Measurements from ENCODE around the gene VWCE.
"Not testable (repeated sequence)": the region's sequence is repeated elsewhere in the genome, so short reads cannot be mapped to it uniquely, and the experiment has no call there.

The VWCE gene

GRCh38 chr11:61245284-61245964, 49.7 kb downstream of the VWCE start:
- H3F3A ChIP-seq (ENCODE audit: insufficient read depth, low read length); H3K27me3 ChIP-seq (replicated peaks; ENCODE audit: insufficient read depth, low read length); H3K9me2 ChIP-seq (replicated peaks; ENCODE audit: insufficient read depth, low read length); H3K9me3 ChIP-seq (replicated peaks; ENCODE audit: insufficient read depth, low read length); H3K27ac ChIP-seq (ENCODE audit: low read length); H3K4me2 ChIP-seq (ENCODE audit: low read depth, low read length); H3K36me3 ChIP-seq (replicated peaks; ENCODE audit: insufficient read depth, low read length); H3K4me1 ChIP-seq (ENCODE audit: low read length); H3K9ac ChIP-seq (ENCODE audit: low read length); H3K79me2 ChIP-seq (ENCODE audit: low read length); H3K4me3 ChIP-seq (ENCODE audit: low read length); H4K20me1 ChIP-seq (ENCODE audit: insufficient read depth, low read length); H2AFZ ChIP-seq (ENCODE audit: low read length); DNase-seq: not testable (repeated sequence)

GRCh38 chr11:61241526-61241925, 53.6 kb downstream of the VWCE start:
- H2AFZ ChIP-seq (ENCODE audit: low read length); H4K20me1 ChIP-seq (ENCODE audit: insufficient read depth, low read length); H3K4me1 ChIP-seq (ENCODE audit: low read length); H3K36me3 ChIP-seq (replicated peaks; ENCODE audit: insufficient read depth, low read length); H3K4me3 ChIP-seq (ENCODE audit: low read length); DNase-seq; H3K27ac ChIP-seq (ENCODE audit: low read length); H3K4me2 ChIP-seq (ENCODE audit: low read depth, low read length); H3K79me2 ChIP-seq (ENCODE audit: low read length); H3K9me3 ChIP-seq (replicated peaks; ENCODE audit: insufficient read depth, low read length); H3K9me2 ChIP-seq (replicated peaks; ENCODE audit: insufficient read depth, low read length); H3F3A ChIP-seq (ENCODE audit: insufficient read depth, low read length); H3K27me3 ChIP-seq (replicated peaks; ENCODE audit: insufficient read depth, low read length); H3K9ac ChIP-seq (ENCODE audit: low read length): not testable (repeated sequence)

- H2AFZ ChIP-seq (ENCODE audit: low read length); H3K9me2 ChIP-seq (replicated peaks; ENCODE audit: insufficient read depth, low read length); H3K4me1 ChIP-seq (ENCODE audit: low read length); DNase-seq; H3K9ac ChIP-seq (ENCODE audit: low read length); H3K9me3 ChIP-seq (replicated peaks; ENCODE audit: insufficient read depth, low read length); H3F3A ChIP-seq (ENCODE audit: insufficient read depth, low read length); H4K20me1 ChIP-seq (ENCODE audit: insufficient read depth, low read length); H3K27me3 ChIP-seq (replicated peaks; ENCODE audit: insufficient read depth, low read length); H3K79me2 ChIP-seq (ENCODE audit: low read length); H3K27ac ChIP-seq (ENCODE audit: low read length); H3K4me2 ChIP-seq (ENCODE audit: low read depth, low read length); H3K4me3 ChIP-seq (ENCODE audit: low read length); H3K36me3 ChIP-seq (replicated peaks; ENCODE audit: insufficient read depth, low read length): not testable (repeated sequence)
Measured at GRCh38 chr11:61240875-61241274, 54.2 kb downstream of the VWCE start, which contains the start of gene PGA5. Gene PGA5 (plus strand): TSS chr11:61241175. CDS start chr11:61241227, 52 bp downstream.

- not testable (repeated sequence) for H3F3A ChIP-seq (ENCODE audit: insufficient read depth, low read length); H3K36me3 ChIP-seq (replicated peaks; ENCODE audit: insufficient read depth, low read length); H3K9me3 ChIP-seq (replicated peaks; ENCODE audit: insufficient read depth, low read length); H3K9ac ChIP-seq (ENCODE audit: low read length); H3K79me2 ChIP-seq (ENCODE audit: low read length); H2AFZ ChIP-seq (ENCODE audit: low read length); DNase-seq; H3K4me1 ChIP-seq (ENCODE audit: low read length); H3K9me2 ChIP-seq (replicated peaks; ENCODE audit: insufficient read depth, low read length); H3K27me3 ChIP-seq (replicated peaks; ENCODE audit: insufficient read depth, low read length); H3K27ac ChIP-seq (ENCODE audit: low read length); H4K20me1 ChIP-seq (ENCODE audit: insufficient read depth, low read length); H3K4me3 ChIP-seq (ENCODE audit: low read length); H3K4me2 ChIP-seq (ENCODE audit: low read depth, low read length)
Measured at GRCh38 chr11:61240288-61240687, 54.8 kb downstream of the VWCE start.

- not testable (repeated sequence) for H4K20me1 ChIP-seq (ENCODE audit: insufficient read depth, low read length); H3K9me2 ChIP-seq (replicated peaks; ENCODE audit: insufficient read depth, low read length); H3K4me3 ChIP-seq (ENCODE audit: low read length); H3K27me3 ChIP-seq (replicated peaks; ENCODE audit: insufficient read depth, low read length); H3K9ac ChIP-seq (ENCODE audit: low read length); H3K4me1 ChIP-seq (ENCODE audit: low read length); H3K36me3 ChIP-seq (replicated peaks; ENCODE audit: insufficient read depth, low read length); H2AFZ ChIP-seq (ENCODE audit: low read length); H3F3A ChIP-seq (ENCODE audit: insufficient read depth, low read length); H3K79me2 ChIP-seq (ENCODE audit: low read length); H3K9me3 ChIP-seq (replicated peaks; ENCODE audit: insufficient read depth, low read length); H3K4me2 ChIP-seq (ENCODE audit: low read depth, low read length); H3K27ac ChIP-seq (ENCODE audit: low read length); DNase-seq
Measured at GRCh38 chr11:61237130-61237529, 58.0 kb downstream of the VWCE start.

- not testable (repeated sequence) for H3K9me2 ChIP-seq (replicated peaks; ENCODE audit: insufficient read depth, low read length); DNase-seq; H2AFZ ChIP-seq (ENCODE audit: low read length); H3K9ac ChIP-seq (ENCODE audit: low read length); H3K27ac ChIP-seq (ENCODE audit: low read length); H3K9me3 ChIP-seq (replicated peaks; ENCODE audit: insufficient read depth, low read length); H3F3A ChIP-seq (ENCODE audit: insufficient read depth, low read length); H3K36me3 ChIP-seq (replicated peaks; ENCODE audit: insufficient read depth, low read length); H3K4me2 ChIP-seq (ENCODE audit: low read depth, low read length); H4K20me1 ChIP-seq (ENCODE audit: insufficient read depth, low read length); H3K4me3 ChIP-seq (ENCODE audit: low read length); H3K79me2 ChIP-seq (ENCODE audit: low read length); H3K4me1 ChIP-seq (ENCODE audit: low read length); H3K27me3 ChIP-seq (replicated peaks; ENCODE audit: insufficient read depth, low read length)
Measured at GRCh38 chr11:61232548-61233145, 62.5 kb downstream of the VWCE start.

GRCh38 chr11:61231585-61231984, 63.5 kb downstream of the VWCE start:
- H3K4me3 ChIP-seq (ENCODE audit: low read length); H3K4me2 ChIP-seq (ENCODE audit: low read depth, low read length); H3K79me2 ChIP-seq (ENCODE audit: low read length); H4K20me1 ChIP-seq (ENCODE audit: insufficient read depth, low read length); H3K4me1 ChIP-seq (ENCODE audit: low read length); H3K9me2 ChIP-seq (replicated peaks; ENCODE audit: insufficient read depth, low read length); H3K9me3 ChIP-seq (replicated peaks; ENCODE audit: insufficient read depth, low read length); H3K27me3 ChIP-seq (replicated peaks; ENCODE audit: insufficient read depth, low read length); DNase-seq; H2AFZ ChIP-seq (ENCODE audit: low read length); H3K9ac ChIP-seq (ENCODE audit: low read length); H3F3A ChIP-seq (ENCODE audit: insufficient read depth, low read length); H3K27ac ChIP-seq (ENCODE audit: low read length); H3K36me3 ChIP-seq (replicated peaks; ENCODE audit: insufficient read depth, low read length): not testable (repeated sequence)

GRCh38 chr11:61231033-61231432, 64.1 kb downstream of the VWCE start:
- H3F3A ChIP-seq (ENCODE audit: insufficient read depth, low read length); H2AFZ ChIP-seq (ENCODE audit: low read length); DNase-seq; H3K9me2 ChIP-seq (replicated peaks; ENCODE audit: insufficient read depth, low read length); H4K20me1 ChIP-seq (ENCODE audit: insufficient read depth, low read length); H3K9me3 ChIP-seq (replicated peaks; ENCODE audit: insufficient read depth, low read length); H3K9ac ChIP-seq (ENCODE audit: low read length); H3K79me2 ChIP-seq (ENCODE audit: low read length); H3K27ac ChIP-seq (ENCODE audit: low read length); H3K4me2 ChIP-seq (ENCODE audit: low read depth, low read length); H3K36me3 ChIP-seq (replicated peaks; ENCODE audit: insufficient read depth, low read length); H3K4me3 ChIP-seq (ENCODE audit: low read length); H3K4me1 ChIP-seq (ENCODE audit: low read length); H3K27me3 ChIP-seq (replicated peaks; ENCODE audit: insufficient read depth, low read length): not testable (repeated sequence)

Data from MM.1S (cell line).